ENCODE data around the gene RNASE7. TPM values are rescaled to one million over a fixed set of nuclear protein-coding genes. Genes with fewer than 3 reads are reported as not detected.

Gene RNASE7
- total and polyA plus RNA-seq, 2 donors from 2014 or later: not detected

DNA sequence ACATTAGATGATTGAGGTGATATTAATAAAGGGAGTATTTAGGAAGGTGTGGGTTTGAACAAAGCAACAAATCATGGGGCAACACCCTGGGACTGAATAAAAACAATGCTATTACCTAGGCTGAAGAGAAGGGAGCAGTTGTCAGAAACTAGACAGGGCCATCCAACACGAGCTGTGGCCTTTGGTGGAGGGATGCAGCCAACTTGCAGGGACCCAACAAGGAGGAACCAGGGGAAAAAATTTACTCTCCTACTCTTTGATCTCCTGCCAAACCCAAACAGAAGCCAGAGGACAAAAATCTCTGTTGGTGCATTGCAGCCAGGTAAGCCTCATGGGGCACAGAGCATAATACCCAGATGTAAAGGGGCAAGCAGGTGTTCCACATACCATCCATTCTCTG is 31.0 kb upstream of the RNASE7 start:
- FAIRE-seq (no peak), DNase-seq (no peak)
- Histone ChIP-seq H3K36me3 (ENCODE audit: control insufficient read depth in 2 of 3, insufficient read depth in 3 of 3, low read length in 3 of 3) (no peaks in the 10 kb centered on the region), H3K27me3 (ENCODE audit: control insufficient read depth, insufficient read depth, low read length) (no peaks in the 10 kb centered on the region), H3K4me1 (ENCODE audit: control insufficient read depth in 2 of 3, insufficient read depth in 2 of 3, low read depth in 1 of 3, low read length in 3 of 3) (peaks cover 0 to 4% (median 0%) of the 10 kb centered on the region in 3 donors), H3K9me3 (ENCODE audit: control insufficient read depth in 2 of 3, insufficient read depth in 1 of 3, low read length in 3 of 3) (no peaks in the 10 kb centered on the region), H3K4me3 (ENCODE audit: low read length in 3 of 3) (no peak overlapping the region), H3K9ac (ENCODE audit: low read length in 3 of 3) (no peak overlapping the region), H3K27ac (ENCODE audit: low read depth in 2 of 2, low read length in 2 of 2) (no peak overlapping the region)
- intact Hi-C loops (cut with DNase I): loop anchor here (10.0 kb wide), 1 partner anchor 74 kb away; no protein-coding TSS in a partner anchor
- TF ChIP-seq, protein P1, sequence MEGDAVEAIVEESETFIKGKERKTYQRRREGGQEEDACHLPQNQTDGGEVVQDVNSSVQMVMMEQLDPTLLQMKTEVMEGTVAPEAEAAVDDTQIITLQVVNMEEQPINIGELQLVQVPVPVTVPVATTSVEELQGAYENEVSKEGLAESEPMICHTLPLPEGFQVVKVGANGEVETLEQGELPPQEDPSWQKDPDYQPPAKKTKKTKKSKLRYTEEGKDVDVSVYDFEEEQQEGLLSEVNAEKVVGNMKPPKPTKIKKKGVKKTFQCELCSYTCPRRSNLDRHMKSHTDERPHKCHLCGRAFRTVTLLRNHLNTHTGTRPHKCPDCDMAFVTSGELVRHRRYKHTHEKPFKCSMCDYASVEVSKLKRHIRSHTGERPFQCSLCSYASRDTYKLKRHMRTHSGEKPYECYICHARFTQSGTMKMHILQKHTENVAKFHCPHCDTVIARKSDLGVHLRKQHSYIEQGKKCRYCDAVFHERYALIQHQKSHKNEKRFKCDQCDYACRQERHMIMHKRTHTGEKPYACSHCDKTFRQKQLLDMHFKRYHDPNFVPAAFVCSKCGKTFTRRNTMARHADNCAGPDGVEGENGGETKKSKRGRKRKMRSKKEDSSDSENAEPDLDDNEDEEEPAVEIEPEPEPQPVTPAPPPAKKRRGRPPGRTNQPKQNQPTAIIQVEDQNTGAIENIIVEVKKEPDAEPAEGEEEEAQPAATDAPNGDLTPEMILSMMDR (IDR thresholded peaks at IDR 0.05; ENCODE audit: borderline replicate concordance, extremely low read depth, insufficient read depth): no peak

- Histone ChIP-seq H3K36me3 (ENCODE audit: control insufficient read depth in 2 of 3, insufficient read depth in 3 of 3, low read length in 3 of 3) (peaks cover 0 to 18% (median 16%) of the 10 kb centered on the region in 3 donors), H3K4me1 (ENCODE audit: control insufficient read depth in 2 of 3, insufficient read depth in 2 of 3, low read depth in 1 of 3, low read length in 3 of 3) (peaks cover 0 to 4% (median 0%) of the 10 kb centered on the region in 3 donors), H3K27ac (ENCODE audit: low read depth in 2 of 2, low read length in 2 of 2) (no peak overlapping the region), H3K4me3 (ENCODE audit: low read length in 3 of 3) (no peak overlapping the region), H3K9ac (ENCODE audit: low read length in 3 of 3) (peak overlapping the region in 1 of 3 donors; percentile 32), H3K9me3 (ENCODE audit: control insufficient read depth in 2 of 3, insufficient read depth in 1 of 3, low read length in 3 of 3) (no peaks in the 10 kb centered on the region), H3K27me3 (ENCODE audit: control insufficient read depth, insufficient read depth, low read length) (no peaks in the 10 kb centered on the region)
- FAIRE-seq (peak; percentile 68), DNase-seq (peak in 4 of 5 donors; percentile 91 to 96 (median 93))
- intact Hi-C loops (cut with DNase I): loop anchor here (10.0 kb wide), 1 partner anchor 70 kb away; no protein-coding TSS in a partner anchor
- TF ChIP-seq, protein P1 (IDR thresholded peaks at IDR 0.05; ENCODE audit: borderline replicate concordance, extremely low read depth, insufficient read depth): peak; percentile 91
Observed at GRCh38 chr14:21014761-21015190, 27.4 kb upstream of the RNASE7 start.

- H3K9me3 ChIP-seq (ENCODE audit: control insufficient read depth in 2 of 3, insufficient read depth in 1 of 3, low read length in 3 of 3): no peaks in the 10 kb centered on the region
- peaks cover 0 to 4% (median 0%) of the 10 kb centered on the region in 3 donors for H3K4me1 ChIP-seq (ENCODE audit: control insufficient read depth in 2 of 3, insufficient read depth in 2 of 3, low read depth in 1 of 3, low read length in 3 of 3)
- FAIRE-seq: no peak
- TF ChIP-seq, protein P1 (IDR thresholded peaks at IDR 0.05; ENCODE audit: borderline replicate concordance, extremely low read depth, insufficient read depth): no peak
- peaks cover 0 to 18% (median 16%) of the 10 kb centered on the region in 3 donors for H3K36me3 ChIP-seq (ENCODE audit: control insufficient read depth in 2 of 3, insufficient read depth in 3 of 3, low read length in 3 of 3)
- no peak overlapping the region for H3K4me3 ChIP-seq (ENCODE audit: low read length in 3 of 3)
- H3K27ac ChIP-seq (ENCODE audit: low read depth in 2 of 2, low read length in 2 of 2): no peak overlapping the region
- DNase-seq: no peak
- peak overlapping the region in 1 of 3 donors; percentile 32 for H3K9ac ChIP-seq (ENCODE audit: low read length in 3 of 3)
- intact Hi-C loops (cut with DNase I): loop anchor here (10.0 kb wide), 1 partner anchor 69 kb away; no protein-coding TSS in a partner anchor
- no peaks in the 10 kb centered on the region for H3K27me3 ChIP-seq (ENCODE audit: control insufficient read depth, insufficient read depth, low read length)
Observed at GRCh38 chr14:21015312-21015711, 26.9 kb upstream of the RNASE7 start.
